Embryonic facial prominence (tissue), 1 donor: ENCODE data around the gene EEIG2.
"Not testable (repeated sequence)": the region's sequence is repeated elsewhere in the genome, so short reads cannot be mapped to it uniquely, and the experiment has no call there.

Source experiments
- DNase-seq: peaks from one replicate; pipeline ENCODE4 v3.0.0-alpha.2; 2016; ENCODE audit errors: extremely low spot score

The EEIG2 gene

DNA sequence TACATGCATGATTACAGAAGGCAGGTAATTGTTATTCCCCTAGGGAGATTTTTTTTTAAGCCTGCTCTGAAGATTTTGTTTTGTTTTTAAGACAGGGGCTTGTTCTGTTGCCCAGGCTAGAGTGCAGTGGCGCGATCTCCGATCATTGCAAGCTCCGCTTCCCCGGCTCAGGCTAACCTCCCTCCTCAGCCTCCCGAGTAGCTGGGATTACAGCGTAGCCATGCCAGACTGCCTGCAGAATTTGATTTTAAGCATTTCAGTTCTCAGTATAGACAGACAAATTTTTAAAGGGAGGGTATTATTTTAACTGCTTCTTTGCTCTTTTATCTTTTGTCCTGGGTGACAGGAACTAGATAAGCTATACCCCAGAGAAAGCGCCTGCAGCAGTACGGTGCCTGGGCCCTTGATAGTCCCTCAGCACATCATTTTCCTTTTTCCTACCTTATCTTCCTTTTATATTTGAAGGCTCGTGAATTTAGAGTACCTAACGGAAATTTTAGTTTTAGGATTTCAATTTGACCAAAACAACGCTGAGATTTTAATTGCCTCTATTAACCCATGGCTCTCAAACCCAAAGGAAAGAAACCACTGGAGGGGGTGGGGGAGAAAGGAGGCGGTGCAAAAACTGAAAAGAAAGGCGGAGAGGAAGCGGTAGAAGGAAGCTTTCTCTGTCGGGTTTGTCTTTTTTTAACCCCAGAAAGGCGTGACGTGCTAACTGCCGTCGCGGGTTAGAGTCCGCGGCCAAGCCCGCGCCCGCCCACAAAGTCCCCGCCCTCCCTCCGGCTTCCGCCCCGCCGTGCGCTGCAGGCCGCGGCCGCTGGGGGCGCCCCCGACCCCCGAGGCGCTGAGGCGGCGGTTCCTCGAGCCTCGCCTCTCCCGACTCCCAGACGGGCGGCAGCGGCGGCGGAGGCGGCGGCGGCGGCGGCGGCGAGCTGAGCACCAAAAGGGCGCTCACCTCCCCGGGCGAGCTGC is at the start of gene EEIG2:
Gene EEIG2, plus strand, starts transcription at position 886 of the 972 bp plus-strand sequence. CDS start 329 bp downstream, outside the sequence.
- DNase-seq, result peak; percentile 64

DNA sequence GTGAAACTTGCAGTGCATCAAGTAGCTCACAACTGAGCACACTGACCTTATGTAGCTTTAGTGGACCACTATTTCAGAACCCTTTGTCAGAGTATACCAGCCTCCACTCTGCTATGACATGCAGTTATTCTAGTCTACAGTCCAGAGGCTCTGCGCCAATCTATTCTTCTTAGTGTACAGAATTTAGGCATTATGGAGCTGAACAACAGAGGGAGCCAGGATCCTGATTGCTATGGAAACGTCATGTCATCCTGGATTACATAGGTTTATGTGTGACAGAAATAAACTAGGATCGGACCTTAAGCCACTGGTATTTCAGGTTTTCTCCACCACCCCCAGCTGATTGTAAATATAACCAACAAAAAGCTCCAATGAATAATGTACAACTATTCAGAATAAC is 48.1 kb upstream of the EEIG2 start:
- no peak for DNase-seq

DNA sequence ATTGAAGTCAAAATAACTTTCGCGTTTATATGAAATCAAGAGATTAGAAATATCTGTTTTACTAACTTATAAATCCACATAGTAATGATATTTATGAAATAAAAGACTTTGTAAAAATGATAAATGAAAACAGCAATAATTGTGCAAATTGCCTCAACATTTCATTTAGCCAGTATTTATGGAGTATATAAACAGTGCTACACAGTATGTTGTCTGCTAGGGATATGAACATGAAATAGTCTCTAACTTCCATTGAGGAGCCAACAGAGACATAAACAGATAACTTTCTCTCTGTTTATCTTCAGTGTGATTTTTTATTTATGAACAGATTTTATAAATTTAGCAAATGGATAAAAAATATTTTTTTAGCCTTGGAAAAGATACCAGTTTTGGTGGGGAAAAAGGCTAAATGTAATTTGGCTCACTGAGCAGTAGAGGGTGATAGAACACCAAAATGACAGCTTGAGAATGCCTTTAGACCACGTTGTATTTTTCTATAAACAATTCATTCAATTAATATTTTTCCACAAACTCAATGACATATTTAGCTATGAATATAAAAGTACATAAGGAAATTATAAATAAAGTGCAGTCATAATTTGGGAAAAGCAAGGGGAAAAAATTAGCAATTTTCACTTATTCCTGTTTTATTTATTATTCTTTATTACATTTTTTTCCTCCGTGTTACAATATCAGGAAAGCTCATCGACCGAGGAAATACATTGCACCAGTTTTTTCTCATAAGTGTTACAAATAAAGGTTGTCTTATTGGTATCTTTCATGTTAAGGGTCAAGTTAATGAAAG is 47.5 kb upstream of the EEIG2 start:
- no peak for DNase-seq

GRCh38 chr1:108513044-108513415 is 46.9 kb upstream of the EEIG2 start:
- no peak for DNase-seq

GRCh38 chr1:108513914-108514313 is 46.0 kb upstream of the EEIG2 start:
- not testable (repeated sequence) for DNase-seq

DNA sequence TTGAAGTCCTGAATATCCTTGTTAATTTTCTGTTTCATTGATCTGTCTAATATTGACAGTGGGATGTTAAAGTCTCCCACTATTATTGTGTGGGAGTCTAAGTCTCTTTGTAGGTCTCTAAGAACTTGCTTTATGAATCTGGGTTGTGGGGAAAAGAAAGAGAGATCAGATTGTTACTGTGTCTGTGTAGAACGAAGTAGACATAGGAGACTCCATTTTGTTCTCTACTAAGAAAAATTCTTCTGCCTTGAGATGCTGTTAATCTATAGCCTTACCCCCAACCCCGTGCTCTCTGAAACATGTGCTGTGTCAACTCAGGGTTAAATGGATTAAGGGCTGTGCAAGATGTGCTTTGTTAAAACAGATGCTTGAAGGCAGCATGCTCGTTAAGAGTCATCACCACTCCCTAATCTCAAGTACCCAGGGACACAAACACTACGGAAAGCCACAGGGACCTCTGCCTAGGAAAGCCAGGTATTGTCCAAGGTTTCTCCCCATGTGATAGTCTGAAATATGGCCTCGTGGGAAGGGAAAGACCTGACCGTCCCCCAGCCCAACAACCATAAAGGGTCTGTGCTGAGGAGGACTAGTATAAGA is 42.5 kb upstream of the EEIG2 start:
- DNase-seq, result not testable (repeated sequence)

GRCh38 chr1:108521990-108522393 is 37.9 kb upstream of the EEIG2 start:
- no peak for DNase-seq

GRCh38 chr1:108523829-108524228 is 36.1 kb upstream of the EEIG2 start:
- no peak for DNase-seq

DNA sequence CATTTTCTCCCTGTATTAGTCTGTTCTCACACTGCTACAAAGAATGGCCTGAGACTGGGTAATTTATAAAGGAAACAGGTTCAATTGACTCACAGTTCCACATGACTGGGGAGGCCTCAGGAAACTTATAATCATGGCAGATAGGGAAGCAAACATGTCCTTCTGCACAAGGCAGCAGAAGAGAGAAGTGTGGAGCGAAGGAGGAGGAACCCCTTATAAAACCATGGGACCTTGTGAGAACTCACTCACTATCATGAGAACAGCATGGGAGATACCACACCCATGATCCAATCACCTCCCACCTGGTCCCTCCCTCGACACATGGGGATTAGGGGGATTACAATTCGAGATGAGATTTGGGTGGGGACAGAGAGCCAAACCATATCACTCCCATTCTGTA is 35.2 kb upstream of the EEIG2 start:
- DNase-seq, result no peak

DNA sequence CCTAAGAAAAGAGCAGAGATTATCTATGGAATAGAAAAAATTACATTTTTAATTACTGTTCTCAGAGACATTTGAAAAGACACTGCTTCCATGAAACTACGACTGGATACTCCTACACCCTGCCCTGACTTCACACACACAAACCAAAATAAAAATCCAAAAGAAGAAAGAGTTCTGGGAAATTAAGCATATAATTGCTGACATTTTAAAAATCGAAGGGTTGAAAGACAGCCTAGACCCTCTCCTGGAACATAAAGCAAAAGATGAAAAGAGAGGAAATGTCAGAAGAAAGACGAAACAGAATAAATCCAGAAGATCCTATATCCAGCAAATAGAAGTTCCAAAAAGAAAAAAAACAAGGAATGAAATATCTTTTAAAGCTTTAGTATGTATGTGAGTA is 32.8 kb upstream of the EEIG2 start:
- DNase-seq, result no peak

- no peak for DNase-seq
Measured at GRCh38 chr1:108527837-108528236, 32.1 kb upstream of the EEIG2 start.

DNA sequence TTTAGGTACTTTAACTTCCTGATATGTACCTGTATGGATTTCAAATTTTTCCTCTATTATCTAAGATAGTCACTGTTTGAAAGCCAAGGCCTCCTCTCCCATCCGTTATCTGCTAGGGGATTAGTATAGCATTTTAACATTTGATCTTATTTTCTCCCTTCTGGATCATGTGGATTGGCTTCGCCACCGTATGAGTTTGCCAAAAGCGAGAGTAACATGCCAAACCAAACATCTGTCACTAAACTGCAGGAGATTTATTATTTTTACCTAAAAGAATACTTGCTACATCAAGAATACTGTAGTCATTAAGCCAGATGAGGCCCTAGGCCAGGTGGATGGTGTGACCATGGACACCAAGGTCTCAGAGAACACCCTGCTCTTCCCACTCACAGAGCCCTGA is 28.5 kb upstream of the EEIG2 start:
- no peak for DNase-seq

DNA sequence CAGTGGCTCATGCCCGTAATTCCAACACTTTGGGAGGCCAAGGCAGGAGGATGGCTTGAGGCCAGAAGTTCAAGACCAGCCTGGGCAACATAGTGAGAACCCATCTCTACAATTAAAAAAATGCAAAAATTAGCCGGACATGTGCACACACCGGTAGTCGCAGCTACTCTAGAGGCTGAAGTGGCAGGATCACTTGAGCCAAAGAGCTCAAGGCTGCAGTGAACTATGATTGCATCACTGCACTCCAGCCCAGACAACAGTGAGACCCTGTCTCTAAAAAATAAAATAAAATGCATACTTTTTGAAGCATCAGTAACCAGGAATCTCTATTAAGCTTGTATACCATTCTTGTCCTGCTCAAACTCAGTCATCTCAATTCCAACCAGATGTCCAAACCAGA is 27.2 kb upstream of the EEIG2 start:
- no peak for DNase-seq

GRCh38 chr1:108533351-108534083 is 26.4 kb upstream of the EEIG2 start:
- no peak for DNase-seq

DNA sequence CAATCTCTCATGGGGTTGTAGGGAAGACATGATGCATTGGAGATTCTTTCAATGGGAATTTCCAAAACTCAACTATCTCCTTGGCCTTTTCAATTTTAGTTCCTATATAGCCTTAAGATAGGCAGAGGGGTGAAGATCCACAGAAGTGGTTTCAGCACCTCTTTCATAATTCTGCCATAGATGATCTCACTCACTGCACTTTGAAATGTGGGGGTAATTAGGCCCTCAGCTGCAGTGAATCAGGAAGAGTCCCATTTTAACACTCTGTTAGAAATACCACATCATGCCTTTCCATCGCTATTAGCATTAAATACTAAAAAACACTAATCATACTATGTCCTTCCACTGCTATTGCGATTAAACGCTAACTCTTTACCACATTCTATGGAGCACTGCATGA is 25.1 kb upstream of the EEIG2 start:
- DNase-seq, result no peak

- DNase-seq, result not testable (repeated sequence)
Measured at GRCh38 chr1:108535315-108535897, 24.5 kb upstream of the EEIG2 start.

DNA sequence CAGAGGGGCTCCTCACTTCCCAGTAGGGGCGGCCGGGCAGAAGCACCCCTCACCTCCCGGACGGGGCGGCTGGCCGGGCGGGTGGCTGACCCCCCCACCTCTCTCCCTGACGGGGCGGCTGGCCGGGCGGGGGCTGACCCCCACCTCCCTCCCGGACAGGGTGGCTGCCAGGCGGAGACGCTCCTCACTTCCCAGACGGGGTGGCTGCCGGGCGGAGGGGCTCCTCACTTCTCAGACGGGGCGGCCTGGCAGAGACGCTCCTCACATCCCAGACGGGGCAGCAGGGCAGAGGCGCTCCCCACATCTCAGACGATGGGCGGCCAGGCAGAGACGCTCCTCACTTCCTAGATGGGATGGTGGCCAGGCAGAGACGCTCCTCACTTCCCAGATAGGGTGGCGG is 23.9 kb upstream of the EEIG2 start:
- DNase-seq, result not testable (repeated sequence)

- not testable (repeated sequence) for DNase-seq
Measured at GRCh38 chr1:108536791-108537190, 23.1 kb upstream of the EEIG2 start.

DNA sequence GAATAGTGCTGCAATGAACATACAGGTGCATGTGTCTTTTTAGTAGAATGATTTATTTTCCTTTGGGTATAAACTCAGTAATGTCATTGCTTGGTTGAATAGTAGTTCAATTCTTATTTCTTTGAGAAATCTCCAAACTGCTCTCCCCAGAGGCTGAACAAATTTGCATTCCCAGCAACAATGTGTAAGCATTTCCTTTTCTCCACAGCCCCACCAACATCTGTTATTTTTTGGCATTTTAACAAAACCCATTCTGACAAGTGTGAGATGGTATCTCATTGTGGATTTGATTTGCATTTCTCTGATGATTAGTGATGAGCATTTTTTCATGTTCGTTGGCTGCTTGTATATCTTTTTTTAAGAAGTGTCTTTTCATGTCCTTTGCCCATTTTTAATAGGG is 21.9 kb upstream of the EEIG2 start:
- no peak for DNase-seq

DNA sequence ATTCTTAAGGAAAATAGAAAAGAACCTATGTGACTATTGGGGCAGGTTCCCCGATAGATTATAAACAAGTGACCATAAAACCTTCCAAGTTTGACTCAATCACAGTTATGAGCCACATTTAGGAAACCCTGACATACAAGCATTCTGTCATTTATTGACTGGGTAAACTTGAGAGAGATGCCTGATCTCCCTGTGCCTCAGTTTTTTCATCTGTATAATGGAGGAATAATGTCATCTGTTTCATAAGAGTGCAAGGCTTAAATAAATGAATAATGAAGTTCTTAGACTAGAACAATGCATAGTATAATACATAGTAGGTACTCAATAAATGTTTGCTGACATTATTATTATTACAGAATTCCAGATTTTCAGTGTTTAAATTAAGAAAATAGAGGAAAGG is 18.9 kb upstream of the EEIG2 start:
- no peak for DNase-seq

GRCh38 chr1:108541861-108542260 is 18.0 kb upstream of the EEIG2 start:
- no peak for DNase-seq
